Activated CD4-positive, alpha-beta T cell treated with anti-CD3 and anti-CD28 coated beads, Interleukin-2, Interleukin-4, amounts not matched to agents 100 ng/mL and 50 ng/mL, durations not matched to agents 16 hours and 8 hours (primary cell): Measurements from ENCODE around the gene TAF10.

Experiments used
- DNase-seq: peaks from one replicate; pipeline ENCODE4 v3.0.0-alpha.2; 2020; ENCODE audit warnings: low spot score

Gene TAF10

DNA sequence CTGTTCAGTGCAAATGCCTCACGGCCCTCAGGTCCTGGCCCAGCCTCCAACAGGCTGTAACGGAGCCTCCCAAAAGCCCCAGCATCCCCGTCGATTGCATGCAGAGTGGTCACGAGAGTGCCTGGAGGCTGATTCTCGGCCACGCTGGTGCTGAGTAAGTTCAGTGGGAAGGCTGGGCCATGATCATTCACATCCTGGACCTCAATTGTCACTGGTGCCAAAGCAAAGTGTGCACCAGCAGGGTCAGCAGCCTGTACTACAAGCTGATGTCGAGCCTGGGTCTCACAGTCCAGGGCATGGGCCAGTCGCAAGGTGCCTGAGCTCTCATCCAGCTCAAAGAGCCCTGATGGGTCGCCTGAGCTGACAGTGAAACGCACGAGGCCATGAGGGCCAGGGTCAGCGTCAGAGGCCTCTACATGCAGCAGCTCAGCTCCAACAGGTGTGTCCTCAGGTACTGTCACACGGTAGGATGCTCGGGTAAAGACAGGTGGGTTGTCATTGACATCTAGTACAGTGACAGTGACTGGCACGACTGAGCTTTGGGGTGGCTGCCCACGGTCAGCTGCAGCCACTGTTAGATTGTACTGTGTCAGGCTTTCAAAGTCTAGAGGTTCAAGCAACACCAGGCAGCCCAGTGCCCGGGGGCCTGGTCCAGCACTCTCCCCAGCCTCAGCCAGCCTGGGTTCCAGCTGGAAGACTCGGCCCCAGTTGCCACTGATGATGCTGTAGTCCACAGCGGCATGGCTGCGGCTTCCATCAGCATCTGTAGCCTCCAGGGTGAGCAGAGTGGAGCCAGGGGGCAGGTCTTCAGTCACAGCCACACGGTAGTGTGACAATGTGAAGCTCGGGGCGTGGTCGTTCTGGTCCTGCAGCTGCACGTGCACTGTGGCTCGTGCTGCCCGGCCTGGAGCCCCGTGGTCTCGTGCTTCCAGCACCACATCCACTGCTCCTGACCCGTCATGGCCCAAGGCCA, 11.7 kb upstream of the TAF10 start:
- DNase-seq = no peak

DNA sequence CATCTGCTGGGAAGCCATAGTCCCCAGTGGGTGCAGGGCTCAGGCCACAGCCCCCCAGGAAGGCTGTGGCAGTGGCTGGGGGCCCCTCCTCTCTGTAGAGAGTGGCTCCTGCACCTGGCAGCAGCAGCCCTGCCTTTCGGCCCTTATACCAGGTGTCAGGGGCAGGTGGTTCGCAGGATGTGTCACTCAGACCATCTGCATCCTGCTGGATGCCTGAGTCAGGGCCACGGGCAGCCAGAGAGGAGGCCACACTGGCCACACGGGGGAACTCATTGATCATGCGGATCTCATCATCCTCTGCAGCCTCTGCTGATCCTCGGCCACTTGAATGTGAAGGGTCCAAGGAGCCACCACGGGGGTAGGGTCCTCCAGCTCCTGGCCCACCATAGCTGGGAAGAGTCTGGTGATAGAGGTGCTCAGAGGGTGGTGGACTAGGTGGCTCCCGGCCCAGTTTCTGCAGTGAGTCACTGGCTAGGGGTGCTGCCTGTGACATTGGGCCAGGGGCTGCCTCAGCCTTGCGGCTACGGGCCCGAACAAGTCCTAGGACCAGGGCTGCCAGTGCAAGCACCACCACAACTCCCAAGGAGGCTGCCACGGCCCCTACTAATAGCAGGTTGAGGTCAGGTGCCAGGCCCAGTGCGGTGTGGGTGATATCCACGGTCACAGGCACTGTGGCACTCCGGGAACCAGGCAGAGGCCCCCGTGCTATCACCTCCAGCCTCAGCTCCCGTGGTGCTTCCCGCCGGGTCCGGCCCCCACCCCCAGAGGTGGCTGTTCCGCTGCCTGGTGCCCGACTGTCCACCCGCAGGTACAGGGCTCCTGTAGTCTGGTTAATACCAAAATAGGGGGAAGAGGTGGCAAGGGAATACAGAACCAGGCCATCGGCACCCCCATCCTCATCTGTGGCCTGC, 10.5 kb upstream of the TAF10 start:
- DNase-seq = no peak

DNA sequence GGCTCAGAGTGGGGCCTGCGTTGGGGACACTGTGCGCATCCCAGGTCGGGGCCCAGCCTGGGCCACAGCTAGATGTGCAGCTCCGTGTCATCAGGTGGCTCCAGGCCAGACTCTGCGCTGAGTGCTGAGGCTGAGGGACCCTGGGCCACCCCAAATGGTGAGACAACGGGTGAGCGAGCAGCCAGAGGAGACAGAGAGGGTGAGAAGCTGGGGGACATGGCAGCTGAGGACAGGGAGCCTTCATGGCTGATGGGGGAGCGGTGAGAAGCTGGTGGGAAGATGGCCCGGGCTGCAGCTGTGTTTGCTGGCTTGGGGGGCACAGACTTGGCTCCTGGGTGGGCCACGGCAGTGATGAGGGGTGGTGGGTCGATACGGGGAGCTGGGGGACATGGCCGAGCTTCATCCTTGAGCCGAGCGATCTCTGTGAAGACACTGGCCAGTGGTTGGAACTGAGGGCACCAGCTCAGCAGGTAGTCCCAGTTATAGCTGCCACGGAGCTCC, 9.7 kb upstream of the TAF10 start:
- DNase-seq = no peak

DNA sequence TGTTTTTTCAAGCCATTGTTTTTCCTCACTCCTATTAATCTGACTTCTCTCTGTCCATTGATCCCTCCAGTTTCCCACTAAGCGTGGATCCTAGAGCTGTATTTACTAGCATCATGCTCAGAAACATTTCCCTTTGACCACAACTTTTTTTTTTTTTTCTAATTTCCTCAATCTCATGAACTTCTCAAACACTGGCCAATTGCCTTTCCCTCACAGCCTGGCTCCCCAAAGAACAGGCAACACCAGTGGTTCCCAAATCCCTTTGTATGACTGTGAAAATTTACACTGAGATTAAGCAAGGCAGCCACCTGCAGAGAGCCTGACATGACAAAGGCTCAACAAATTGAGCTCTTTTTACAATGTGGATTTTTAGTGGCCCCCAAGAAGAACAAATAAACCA, 8.6 kb upstream of the TAF10 start:
- DNase-seq = no peak

DNA sequence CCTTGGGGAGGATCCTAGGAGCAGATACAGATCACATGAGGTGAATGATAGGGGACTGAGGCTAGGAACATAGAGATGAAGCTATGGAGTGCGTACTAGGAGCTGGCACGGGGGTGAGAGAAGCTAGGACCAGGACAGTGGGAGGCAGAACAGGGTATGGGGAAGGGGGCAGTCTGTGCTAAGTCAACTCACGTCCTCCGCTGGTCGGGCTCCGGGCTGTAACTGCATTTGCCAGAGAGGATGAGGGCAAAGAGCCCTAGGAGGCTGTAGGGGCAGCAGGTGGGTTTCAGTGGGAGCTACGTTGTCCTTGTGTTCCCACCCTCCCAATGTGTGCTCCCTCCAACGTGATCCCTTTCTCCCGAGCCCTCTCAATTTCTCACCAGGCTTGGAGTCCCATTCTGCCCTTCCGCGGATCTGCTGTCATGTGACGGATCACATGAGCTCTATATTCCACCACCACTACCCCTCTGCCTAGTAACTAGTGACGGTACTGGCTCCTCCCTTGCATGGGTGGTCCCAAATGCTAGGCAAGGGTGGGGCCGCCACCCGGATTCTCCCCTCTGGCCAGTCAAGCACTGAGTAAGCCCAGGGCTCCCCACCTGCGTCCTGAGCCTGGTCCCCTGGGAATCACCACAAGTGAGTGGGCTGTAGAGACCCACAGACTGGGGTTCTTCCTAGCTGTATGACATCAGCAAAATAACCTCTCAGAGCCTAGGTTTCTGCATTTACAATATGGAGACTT, 7.2 kb upstream of the TAF10 start, which contains the start of gene TPP1:
Gene TPP1, minus strand, starts transcription at position 419 of the 742 bp plus-strand sequence. Its CDS starts 22 bp downstream, at position 397.
- DNase-seq = peak; percentile 95

DNA sequence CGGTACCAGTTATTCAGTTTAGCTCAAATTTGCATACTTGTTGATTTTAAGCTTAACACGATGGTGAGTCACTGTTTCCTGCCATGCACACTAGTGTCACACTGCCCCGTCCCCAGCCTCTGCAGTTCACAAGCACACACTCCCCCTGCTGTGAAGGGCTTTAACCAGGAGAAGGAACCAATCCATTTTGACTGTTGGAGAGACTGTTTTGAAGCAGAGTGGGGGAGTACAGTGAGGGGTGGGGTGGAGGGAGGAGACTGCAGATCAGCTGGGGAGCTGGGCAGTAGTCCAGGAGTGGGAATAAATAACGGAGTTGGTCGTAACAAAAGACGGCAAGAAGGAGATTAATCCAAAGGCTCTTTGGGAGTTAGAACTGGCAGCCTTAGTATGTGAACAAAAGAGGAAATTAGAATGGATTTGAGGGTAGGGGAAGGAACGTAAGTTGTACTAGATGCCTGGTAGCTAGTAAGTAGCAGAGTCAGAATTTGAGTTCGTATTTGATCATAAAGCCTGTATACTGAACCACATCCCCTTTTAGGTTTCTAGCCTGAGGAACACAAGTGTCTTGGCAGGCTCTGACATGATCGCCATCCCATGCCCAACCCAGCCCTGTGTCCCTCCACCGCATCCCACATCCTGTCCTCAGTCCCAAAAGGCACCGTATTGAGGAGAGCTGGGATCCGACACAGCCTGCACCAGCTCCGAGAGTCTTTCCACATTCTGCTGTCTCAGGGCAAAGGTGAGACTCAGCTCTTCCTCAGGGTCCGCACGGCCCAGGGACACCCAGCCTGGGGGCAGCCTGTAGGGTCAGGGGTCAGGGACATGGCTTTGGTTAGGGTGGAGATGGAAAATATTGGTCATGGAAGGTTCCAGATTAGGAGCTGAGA, 6.3 kb upstream of the TAF10 start:
- DNase-seq = peak; percentile 76

DNA sequence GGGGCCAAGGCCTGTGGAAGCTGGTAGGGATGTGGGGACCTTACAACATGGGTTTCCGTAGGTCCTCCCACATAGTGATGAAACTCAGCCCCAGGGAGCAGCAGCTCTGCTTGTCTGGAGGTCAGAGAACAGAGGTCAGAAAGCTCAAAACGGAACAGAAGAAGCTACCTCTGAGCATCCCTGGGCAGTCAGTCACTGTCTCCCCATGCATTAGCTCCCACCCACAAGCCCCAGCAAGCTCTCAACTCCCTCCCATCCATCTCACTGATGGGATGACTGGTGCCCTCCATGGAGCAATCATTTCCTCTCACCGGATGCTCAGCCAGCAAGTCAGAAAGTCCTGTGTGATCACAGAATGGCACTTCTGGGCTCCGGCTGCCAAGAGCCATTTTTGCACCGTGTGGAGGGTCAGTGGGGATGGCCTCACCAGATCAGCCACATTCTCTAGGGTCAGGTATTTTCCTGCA, 5.3 kb upstream of the TAF10 start:
- DNase-seq = no peak

DNA sequence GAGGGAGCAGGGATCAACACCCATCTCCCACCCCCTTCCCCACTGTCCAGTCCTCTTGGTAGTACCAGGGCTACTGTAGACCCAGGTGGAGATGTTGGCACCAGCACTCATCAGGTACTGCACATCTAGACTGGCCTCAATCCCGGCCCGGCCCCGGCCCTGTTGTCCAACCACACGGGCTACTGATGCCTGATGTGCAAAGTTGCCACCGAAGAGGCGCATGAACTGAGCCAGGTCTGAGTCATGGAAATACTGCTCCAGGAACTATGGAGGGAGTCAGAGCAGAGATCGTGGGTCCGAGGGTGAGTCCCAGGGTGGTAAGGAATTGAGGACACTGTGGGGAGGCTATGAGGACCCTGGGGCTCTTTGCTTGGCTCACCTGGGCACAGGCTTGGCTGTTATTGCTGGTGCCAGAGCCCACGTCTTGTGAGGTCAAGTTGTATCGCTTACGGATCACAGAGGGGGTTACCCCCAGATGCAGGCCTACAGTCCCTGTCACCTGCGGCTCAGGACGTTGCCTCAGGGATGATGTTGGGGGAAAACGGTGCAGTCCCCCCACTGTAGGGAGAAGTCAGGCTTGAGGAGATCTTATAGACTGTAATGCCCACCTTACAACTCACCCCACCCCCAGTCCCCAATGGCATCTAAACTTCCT, 4.7 kb upstream of the TAF10 start:
- no peak for DNase-seq

DNA sequence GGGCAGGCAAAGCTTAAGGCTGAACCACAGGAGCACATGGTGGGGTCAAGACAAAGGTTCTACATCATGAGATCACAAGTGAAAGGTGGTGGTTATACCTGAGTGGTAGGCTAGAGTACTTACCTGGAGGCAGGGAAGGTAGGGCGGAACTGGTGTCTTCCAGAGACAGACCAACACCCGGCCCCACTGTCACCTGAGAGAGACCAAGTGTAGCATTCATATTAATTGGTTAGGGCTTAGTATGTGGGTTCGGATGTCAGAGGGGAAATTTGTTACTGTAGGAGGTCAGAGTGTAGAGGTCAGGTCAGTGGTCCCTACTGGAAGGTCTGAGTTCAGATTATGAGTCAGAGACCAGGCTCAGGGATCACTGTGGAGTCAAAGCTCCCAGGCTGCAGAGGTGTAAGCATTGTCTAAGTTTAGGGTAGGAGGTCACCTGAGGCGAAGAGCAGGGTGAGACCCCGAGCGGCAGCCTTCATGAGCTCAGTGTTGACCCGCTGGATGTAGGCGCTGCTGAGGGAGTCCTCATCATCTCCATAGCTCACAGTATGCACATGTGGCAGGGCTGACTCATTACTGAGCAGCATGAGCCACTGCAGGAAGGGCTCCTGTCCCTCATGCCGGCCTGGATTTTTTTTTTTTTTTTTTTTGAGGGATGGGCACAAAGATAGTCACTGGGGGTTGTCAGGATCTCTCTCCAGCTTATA, 4.0 kb upstream of the TAF10 start:
- no peak for DNase-seq

DNA sequence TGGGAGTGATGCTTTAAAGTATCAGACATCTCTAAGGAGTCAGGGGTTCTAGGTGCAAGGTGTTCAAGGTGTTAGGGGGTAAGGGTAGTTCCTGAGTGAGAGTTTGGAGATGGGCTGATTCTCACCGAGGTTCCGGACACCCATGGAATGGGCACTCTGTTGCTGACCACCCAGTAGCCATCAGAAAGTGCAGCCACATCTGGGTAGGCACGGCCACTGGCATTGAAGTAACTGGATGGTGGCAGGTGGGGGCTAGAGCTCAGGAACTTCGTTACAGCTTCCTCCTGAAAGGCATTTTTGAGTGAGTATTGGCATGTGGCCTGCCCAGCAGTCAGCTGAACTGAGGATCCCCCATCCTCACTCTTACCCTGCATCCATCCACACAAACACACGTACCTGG, 3.0 kb upstream of the TAF10 start:
- no peak for DNase-seq

DNA sequence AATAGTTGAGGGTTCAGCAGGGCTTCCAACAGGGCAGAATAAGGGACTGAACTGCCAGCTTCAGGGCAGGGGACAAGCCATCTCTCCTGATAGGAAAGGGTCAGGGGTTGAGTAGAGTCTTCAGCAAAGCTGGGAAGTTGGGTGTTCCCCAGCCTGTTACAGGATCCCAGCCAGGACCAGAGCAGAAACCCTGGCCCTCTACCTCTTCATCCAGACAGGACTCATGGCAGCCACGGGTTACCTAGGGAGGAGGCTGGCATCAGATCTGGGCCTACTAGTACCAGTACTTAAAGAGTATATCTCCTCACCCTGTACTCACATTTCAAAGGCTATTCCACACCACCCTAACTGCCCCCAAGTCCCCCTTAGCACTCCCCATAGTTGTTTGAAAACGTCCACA, 2.4 kb upstream of the TAF10 start:
- no peak for DNase-seq

DNA sequence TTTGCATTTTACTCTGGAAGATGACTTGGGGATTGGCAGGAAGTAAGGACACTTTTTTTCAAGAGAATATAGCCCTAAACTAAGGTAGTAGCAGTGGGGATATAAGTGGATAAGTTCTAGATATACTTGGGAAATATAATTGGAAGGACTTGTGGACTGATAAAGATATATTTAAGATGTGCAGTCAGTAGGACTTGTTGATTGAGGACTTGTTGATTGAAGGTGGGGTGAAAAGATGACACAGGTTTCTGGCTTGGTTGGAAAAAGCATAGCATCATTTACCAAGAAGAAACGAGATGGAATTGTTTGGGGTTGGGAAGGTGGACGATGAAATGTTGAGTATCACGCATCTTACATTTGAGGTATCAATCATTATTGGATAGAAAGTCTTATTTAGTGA, 1.5 kb upstream of the TAF10 start:
- no peak for DNase-seq

DNA sequence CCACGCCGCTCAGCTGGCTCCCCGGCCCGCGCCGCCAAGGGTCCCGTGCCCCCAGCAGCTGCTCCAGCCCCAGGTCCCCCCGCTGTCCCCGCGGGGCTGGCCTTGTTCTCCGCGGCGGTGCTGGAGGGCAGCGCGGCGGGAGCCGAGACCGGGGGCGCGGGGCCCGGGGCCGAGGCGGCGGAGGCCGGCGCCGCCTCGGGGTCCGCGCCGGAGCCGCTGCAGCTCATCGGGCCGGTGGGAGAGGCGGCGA, 128 bp downstream of the TAF10 start:
- DNase-seq = no peak

DNA sequence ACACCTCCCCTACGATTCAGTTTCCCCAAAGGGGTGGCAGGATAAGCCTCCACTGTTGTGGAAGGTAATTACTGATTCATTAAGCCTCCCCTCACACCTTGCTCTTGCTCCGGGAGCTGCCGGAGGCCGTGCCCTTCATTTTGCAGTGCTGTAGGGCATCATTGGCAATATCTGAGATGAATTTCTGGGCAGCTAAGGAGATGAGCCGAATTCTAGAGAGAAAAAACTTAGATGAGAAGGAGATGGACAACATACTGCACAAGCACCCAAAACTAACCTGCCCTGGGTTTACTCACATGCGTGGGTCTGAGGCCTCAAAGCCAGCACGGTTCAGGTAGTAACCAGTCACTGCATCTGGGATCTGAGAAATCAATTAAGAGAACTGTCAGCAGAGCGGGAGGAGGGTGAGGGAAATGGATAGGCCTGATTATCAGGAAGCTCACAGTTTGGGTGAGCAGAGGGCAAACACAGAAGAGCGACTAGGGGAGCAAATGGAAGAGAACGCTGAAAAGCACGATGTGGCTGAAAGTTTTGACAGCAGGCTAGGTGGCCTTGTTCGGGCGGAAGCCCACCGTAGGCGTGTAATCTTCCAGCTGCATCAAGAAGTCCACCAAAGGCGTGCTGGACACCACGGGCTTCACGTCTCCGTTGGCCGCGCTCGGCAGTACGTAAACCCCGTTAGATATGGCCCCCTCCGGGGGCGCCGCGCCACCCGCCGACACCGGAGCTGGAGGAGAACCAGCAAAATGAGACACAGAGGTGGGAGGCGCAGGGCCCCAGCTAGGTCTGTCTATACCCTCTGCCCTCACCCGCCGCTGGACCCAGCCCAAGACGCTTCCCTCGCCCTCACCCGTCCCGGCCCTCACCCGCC, 689 bp downstream of the TAF10 start:
- DNase-seq = peak; percentile 11

DNA sequence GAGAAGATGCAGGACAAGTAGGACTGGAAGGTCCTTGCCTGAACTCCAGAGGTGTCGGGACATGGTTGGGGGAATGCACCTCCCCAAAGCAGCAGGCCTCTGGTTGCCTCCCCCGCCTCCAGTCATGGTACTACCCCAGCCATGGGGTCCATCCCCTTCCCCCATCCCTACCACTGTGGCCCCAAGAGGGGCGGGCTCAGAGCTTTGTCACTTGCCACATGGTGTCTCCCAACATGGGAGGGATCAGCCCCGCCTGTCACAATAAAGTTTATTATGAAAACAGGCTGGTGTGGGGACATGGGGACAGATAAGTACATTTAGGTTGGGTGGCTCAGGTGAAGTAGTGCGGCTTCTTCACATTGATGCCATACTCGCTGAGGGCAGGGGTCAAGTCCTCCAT, 1.4 kb downstream of the TAF10 start:
- no peak for DNase-seq

DNA sequence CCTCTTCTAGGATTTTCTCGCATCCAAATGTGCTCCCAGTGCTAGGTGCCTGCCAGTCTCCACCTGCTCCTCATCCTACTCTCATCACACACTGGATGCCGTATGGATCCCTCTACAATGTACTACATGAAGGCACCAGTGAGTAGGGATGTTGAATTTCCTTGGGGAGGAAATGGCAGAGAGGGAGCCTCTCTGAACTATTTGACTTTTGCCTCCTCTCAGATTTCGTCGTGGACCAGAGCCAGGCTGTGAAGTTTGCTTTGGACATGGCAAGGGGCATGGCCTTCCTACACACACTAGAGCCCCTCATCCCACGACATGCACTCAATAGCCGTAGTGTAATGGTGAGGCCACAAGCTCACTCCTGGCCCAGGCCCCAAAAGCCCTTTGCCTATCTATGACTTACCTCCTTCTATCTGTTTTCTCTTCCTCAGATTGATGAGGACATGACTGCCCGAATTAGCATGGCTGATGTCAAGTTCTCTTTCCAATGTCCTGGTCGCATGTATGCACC, 2.5 kb downstream of the TAF10 start:
- no peak for DNase-seq

DNA sequence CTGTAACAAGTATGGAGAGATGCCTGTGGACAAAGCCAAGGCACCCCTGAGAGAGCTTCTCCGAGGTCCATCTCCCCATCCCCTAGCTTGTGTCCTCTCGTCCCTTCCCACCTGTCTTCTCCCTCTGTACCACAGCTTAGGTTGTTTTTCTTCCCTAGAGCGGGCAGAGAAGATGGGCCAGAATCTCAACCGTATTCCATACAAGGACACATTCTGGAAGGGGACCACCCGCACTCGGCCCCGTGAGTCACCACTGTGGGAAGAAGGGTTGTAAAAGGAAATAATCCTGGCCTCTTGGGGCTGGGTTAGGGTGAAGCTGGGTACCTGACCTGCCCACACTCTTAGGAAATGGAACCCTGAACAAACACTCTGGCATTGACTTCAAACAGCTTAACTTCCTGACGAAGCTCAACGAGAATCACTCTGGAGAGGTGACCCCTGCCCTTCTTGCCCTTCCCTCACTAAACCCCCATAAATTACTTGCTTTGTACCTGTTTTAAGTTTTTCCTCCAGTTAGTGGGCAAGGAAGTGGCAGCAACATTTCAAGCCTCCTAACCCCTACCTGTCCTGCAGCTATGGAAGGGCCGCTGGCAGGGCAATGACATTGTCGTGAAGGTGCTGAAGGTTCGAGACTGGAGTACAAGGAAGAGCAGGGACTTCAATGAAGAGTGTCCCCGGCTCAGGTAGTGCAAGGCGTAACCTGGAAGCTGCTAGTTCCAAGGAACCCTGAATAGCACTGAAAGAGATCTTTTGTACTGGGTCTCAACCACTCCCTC, 3.1 kb downstream of the TAF10 start:
- DNase-seq = no peak

DNA sequence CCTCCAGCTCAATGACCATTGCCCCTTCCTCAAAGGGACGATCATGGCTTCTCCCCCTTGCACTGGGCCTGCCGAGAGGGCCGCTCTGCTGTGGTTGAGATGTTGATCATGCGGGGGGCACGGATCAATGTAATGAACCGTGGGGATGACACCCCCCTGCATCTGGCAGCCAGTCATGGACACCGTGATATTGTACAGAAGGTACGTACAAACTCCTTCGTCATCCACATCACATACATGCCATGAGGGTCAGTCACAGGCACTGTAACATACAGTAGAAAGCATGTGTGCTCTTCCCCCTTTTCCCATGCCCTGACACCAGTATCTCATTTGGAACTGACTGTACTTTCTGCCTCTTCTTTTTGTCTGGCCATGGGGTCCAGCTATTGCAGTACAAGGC, 4.0 kb downstream of the TAF10 start:
- no peak for DNase-seq
